HUES48 (cell line): ENCODE measurements around the gene TGIF2.
"Not testable (repeated sequence)": the region's sequence is repeated elsewhere in the genome, so short reads cannot be mapped to it uniquely, and the experiment has no call there.

Experiments used
- H3K27ac ChIP-seq: one replicate; pipeline ENCODE4 v1.7.0; 2013; ENCODE audit warnings: low read depth, low read length, inconsistent platforms
- H3K27me3 ChIP-seq: 2 replicates; pipeline ENCODE4 v1.6.1; 2013; ENCODE audit warnings: mild to moderate bottlenecking, low read length; ENCODE audit not compliant: control insufficient read depth, insufficient read depth
- H3K36me3 ChIP-seq: 2 replicates; pipeline ENCODE4 v1.6.1; 2013; ENCODE audit warnings: low read length; ENCODE audit not compliant: control insufficient read depth, insufficient read depth
- H3K4me1 ChIP-seq: 2 replicates; pipeline ENCODE4 v1.6.1; 2013; ENCODE audit warnings: mild to moderate bottlenecking, low read length; ENCODE audit not compliant: control insufficient read depth, insufficient read depth
- H3K4me3 ChIP-seq: 2 replicates; pipeline ENCODE4 v1.5.1; 2013; ENCODE audit warnings: mild to moderate bottlenecking, low read depth, low read length
- H3K9ac ChIP-seq: 2 replicates; pipeline ENCODE4 v1.6.1; 2013; ENCODE audit warnings: mild to moderate bottlenecking, low read depth, low read length, moderate library complexity
- H3K9me3 ChIP-seq: 2 replicates; pipeline ENCODE4 v1.6.1; 2013; ENCODE audit warnings: low read length; ENCODE audit not compliant: control insufficient read depth, insufficient read depth

TGIF2 gene

GRCh38 chr20:36628076-36628475, 54.7 kb downstream of the TGIF2 start:
- no peak overlapping the region for H3K4me3 ChIP-seq
- H3K27ac ChIP-seq: no peak overlapping the region
- no peaks in the 10 kb centered on the region for H3K27me3 ChIP-seq
- no peak overlapping the region for H3K9ac ChIP-seq
- no peaks in the 10 kb centered on the region for H3K9me3 ChIP-seq
- H3K36me3 ChIP-seq: no peaks in the 10 kb centered on the region
- H3K4me1 ChIP-seq: no peaks in the 10 kb centered on the region; the same call in 1 of the 2 replicates

- Histone ChIP-seq H3K36me3 (no peaks in the 10 kb centered on the region), H3K9me3 (no peaks in the 10 kb centered on the region), H3K9ac (no peak overlapping the region), H3K27ac (no peak overlapping the region), H3K4me1 (no peaks in the 10 kb centered on the region), H3K4me3 (no peak overlapping the region), H3K27me3 (no peaks in the 10 kb centered on the region)
These were observed 56.6 kb downstream of the TGIF2 start for GRCh38 chr20:36629719-36630681.

- Histone ChIP-seq H3K27ac (no peak overlapping the region), H3K27me3 (no peaks in the 10 kb centered on the region), H3K9ac (no peak overlapping the region), H3K9me3 (no peaks in the 10 kb centered on the region), H3K4me3 (no peak overlapping the region), H3K36me3 (no peaks in the 10 kb centered on the region), H3K4me1 (no peaks in the 10 kb centered on the region)
These were observed 58.2 kb downstream of the TGIF2 start for GRCh38 chr20:36631646-36632045.

GRCh38 chr20:36632147-36632486, 58.7 kb downstream of the TGIF2 start:
- no peak overlapping the region for H3K27ac ChIP-seq
- H3K27me3 ChIP-seq: no peaks in the 10 kb centered on the region
- no peak overlapping the region for H3K9ac ChIP-seq
- H3K9me3 ChIP-seq: no peaks in the 10 kb centered on the region
- no peaks in the 10 kb centered on the region for H3K4me1 ChIP-seq
- H3K4me3 ChIP-seq: no peak overlapping the region
- no peaks in the 10 kb centered on the region for H3K36me3 ChIP-seq

DNA sequence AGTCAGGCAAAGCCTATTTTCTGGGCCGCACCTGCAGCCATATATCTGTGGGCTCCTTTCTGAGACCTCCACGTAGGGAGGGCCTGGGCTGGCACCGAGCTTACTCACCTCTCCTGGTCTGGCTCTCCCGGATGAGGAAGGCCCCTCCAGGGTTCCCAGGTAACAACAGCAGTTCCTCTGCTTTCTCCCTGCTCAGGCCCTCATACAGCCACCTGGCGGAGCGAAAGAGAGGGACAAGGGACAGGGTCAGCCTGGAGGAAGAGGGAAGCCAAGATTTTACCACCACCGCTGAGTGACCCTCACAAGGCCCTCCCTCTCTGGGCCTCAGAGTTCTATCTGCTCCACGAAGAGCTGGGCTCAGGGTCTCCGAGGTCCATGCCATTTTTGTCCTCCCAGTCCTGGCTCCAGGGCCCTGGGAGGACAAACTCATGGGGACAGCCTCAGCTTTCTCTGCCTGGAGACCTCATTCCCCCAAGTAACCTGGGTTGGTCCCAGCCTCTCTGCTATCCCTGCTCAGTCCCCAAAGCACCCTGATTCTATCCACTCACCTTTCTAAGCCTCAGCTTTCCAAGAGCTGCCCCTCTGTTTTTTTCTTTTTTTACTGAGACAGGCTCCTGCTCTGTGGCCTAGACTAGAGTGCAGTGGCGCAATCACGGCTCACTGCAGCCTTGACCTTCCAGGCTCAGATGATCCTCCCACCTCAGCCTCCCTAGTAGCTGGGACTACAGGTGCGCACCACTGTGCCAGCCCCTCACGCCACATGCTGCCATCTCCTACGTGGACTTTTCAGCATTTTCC, 59.3 kb downstream of the TGIF2 start:
- no peaks in the 10 kb centered on the region for H3K4me1 ChIP-seq
- no peak overlapping the region for H3K4me3 ChIP-seq
- H3K36me3 ChIP-seq: no peaks in the 10 kb centered on the region
- H3K27ac ChIP-seq: no peak overlapping the region
- no peaks in the 10 kb centered on the region for H3K9me3 ChIP-seq
- H3K9ac ChIP-seq: no peak overlapping the region
- no peaks in the 10 kb centered on the region for H3K27me3 ChIP-seq

DNA sequence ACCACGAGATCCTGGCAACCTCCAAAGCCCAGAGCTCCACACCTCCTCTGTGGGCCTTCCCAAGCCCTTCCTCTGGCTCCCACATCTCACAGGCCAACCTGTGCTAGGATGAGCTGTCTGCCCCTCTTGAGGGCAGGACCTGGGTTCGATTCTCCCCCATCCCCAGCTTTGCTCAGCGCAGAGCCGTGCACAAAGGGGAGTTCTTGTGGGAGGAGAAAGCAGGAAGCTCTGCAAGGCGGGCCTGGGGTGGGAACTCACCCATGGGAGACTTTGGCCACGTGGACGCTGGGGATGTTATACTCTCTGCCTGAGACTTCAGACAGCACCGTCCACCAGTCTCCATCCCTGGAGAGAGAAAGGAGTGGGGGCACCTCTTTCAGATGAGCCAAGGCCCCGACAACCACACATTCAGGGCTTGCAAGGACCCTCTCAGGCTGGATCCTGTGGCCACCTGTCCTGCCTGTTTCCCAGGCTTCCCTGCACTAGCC, 59.9 kb downstream of the TGIF2 start:
- Histone ChIP-seq H3K4me1 (no peaks in the 10 kb centered on the region), H3K27me3 (no peaks in the 10 kb centered on the region), H3K36me3 (no peaks in the 10 kb centered on the region), H3K27ac (no peak overlapping the region), H3K4me3 (no peak overlapping the region), H3K9me3 (no peaks in the 10 kb centered on the region), H3K9ac (no peak overlapping the region)

DNA sequence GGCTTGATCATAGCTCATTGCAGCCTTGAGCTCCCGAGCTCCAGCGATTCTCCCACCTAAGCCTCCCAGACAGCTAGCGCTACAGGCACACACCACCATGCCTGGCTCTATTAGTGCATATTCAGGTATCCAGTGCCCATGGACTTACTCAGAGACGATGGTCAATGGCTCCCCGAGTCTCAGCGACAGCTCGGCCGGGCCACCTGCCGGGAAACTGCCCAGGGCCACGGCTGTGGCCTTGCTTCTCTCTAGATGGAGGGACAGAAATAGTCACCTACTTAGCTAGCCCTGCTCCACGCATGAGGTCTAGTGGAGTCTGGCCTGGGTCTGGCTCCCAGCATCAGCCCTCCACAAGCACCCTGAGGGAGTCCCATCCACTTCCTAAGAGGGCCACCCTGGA, 60.9 kb downstream of the TGIF2 start:
- H3K4me1 ChIP-seq: no peaks in the 10 kb centered on the region
- H3K9ac ChIP-seq: no peak overlapping the region
- no peak overlapping the region for H3K4me3 ChIP-seq
- no peak overlapping the region for H3K27ac ChIP-seq
- no peaks in the 10 kb centered on the region for H3K9me3 ChIP-seq
- H3K36me3 ChIP-seq: no peaks in the 10 kb centered on the region
- H3K27me3 ChIP-seq: no peaks in the 10 kb centered on the region

GRCh38 chr20:36638876-36639400, 65.5 kb downstream of the TGIF2 start:
- H3K4me3 ChIP-seq, H3K9ac ChIP-seq, H3K27ac ChIP-seq, H3K27me3 ChIP-seq, H3K4me1 ChIP-seq, H3K9me3 ChIP-seq, H3K36me3 ChIP-seq: not testable (repeated sequence)

DNA sequence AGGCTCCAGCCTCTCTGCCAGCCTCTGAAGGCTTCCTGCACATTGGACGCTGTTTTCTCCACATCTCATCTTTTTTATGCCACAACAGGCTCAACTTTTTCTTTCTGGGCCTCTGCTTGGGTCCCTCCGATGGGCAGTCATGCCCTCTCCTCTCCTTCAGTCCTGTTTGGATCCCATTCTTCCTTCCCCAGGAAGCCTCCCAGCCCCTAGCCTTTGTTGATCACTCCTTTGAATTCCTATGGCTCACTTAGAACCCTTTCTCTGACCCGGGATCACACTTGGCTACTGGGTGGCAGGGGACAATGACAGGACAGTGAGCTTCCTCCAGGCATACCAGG, 68.1 kb downstream of the TGIF2 start:
- Histone ChIP-seq H3K9me3 (no peaks in the 10 kb centered on the region), H3K4me1 (peaks cover 11% of the 10 kb centered on the region), H3K27me3 (no peaks in the 10 kb centered on the region), H3K36me3 (no peaks in the 10 kb centered on the region), H3K4me3 (no peak overlapping the region), H3K9ac (no peak overlapping the region), H3K27ac (no peak overlapping the region)

- H3K9me3 ChIP-seq: no peaks in the 10 kb centered on the region
- H3K4me1 ChIP-seq: peaks cover 13% of the 10 kb centered on the region
- H3K36me3 ChIP-seq: no peaks in the 10 kb centered on the region
- no peaks in the 10 kb centered on the region for H3K27me3 ChIP-seq
- no peak overlapping the region for H3K9ac ChIP-seq
- H3K27ac ChIP-seq: no peak overlapping the region
- H3K4me3 ChIP-seq: no peak overlapping the region
These were observed 68.7 kb downstream of the TGIF2 start for GRCh38 chr20:36642136-36642535.
